Stomach (tissue), 19 donors: Measurements from ENCODE around the gene PLPPR5. TPM values are rescaled to one million over a fixed set of nuclear protein-coding genes. Genes with fewer than 3 reads are reported as not detected.
"Not testable (repeated sequence)": the region's sequence is repeated elsewhere in the genome, so short reads cannot be mapped to it uniquely, and the experiment has no call there.

Source experiments
- DNase-seq, 2 donors: peaks; one replicate each; pipeline versions ENCODE4 v3.0.0 to v3.0.0-alpha.2; 2013 to 2019
- H3K27ac ChIP-seq, 5 donors: fragments of 200-600 bp in 4 of 5; sonication (generic) in 4 of 5; one replicate each; pipeline ENCODE4 v1.5.1; 2013 to 2019; ENCODE audit warnings: mild to moderate bottlenecking in 1 of 5, moderate library complexity in 1 of 5
- H3K27me3 ChIP-seq, 3 donors: fragments of 200-600 bp; sonication (generic); one replicate each; pipeline ENCODE4 v1.5.1; 2017 to 2019; ENCODE audit warnings: mixed run types in 1 of 3
- H3K36me3 ChIP-seq, 4 donors: fragments of 200-600 bp; sonication (generic); 1 replicate in 3 of 4; 2 replicates in 1 of 4; pipeline ENCODE4 v1.5.1; 2016 to 2019
- H3K4me1 ChIP-seq, 4 donors: fragments of 200-600 bp; sonication (generic); one replicate each; pipeline ENCODE4 v1.5.1; 2016 to 2019
- H3K4me3 ChIP-seq, 4 donors: fragments of 200-600 bp; sonication (generic) in 3 of 4; one replicate each; pipeline ENCODE4 v1.5.1; 2016 to 2019; ENCODE audit warnings: mild to moderate bottlenecking in 1 of 4
- H3K9me3 ChIP-seq, 4 donors: fragments of 200-600 bp; sonication (generic); one replicate each; pipeline ENCODE4 v1.5.1; 2016 to 2019
- EP300 ChIP-seq: sonication (generic); formaldehyde crosslinking; IDR thresholded peaks from one replicate; pipeline ENCODE4 v1.6.1; 2017; ENCODE audit warnings: antibody characterized with exemption
- POLR2A ChIP-seq, 4 donors: fragments of 450-650 bp; IDR thresholded peaks; one replicate each; pipeline ENCODE4 v1.6.1; 2016; ENCODE audit warnings: antibody characterized with exemption in 4 of 4, control low read depth in 2 of 4, mild to moderate bottlenecking in 1 of 4, moderate library complexity in 1 of 4
- POLR2AphosphoS5 ChIP-seq, 3 donors: sonication (generic); formaldehyde crosslinking; IDR thresholded peaks; one replicate each; pipeline ENCODE4 v1.6.1; 2016; ENCODE audit warnings: antibody characterized with exemption in 3 of 3
- WGBS, 5 donors: extraction: QIAGEN DNeasy Blood & Tissue Kit in 3 of 5; methylation state at CpG; one replicate each; pipeline versions ENCODE4 v1.1.5 to v1.1.7; 2013 to 2018; 5-methylcytosine and 5-hydroxymethylcytosine counted together
- intact Hi-C: fragments of 100-400 bp; cut with DNase I; formaldehyde crosslinking; loops from one replicate; pipeline ENCODE4 v1.15.1; 2023; ENCODE audit warnings: low total_unique reads
- long read RNA-seq, 10 donors: transcript quantifications; one replicate each; lab custom pipeline, GENCODE V29; 2026
- polyA plus RNA-seq, 3 donors: library from polyadenylated mRNA; stranded (reverse); fragments of 200-250 nt; gene quantifications; one replicate each; pipeline ENCODE4 v1.2.3, GENCODE V29; 2013
- total RNA-seq, 5 donors: library from RNA; depleted of rRNA; stranded (reverse); fragments of >200 nt; gene quantifications; one replicate each; pipeline versions ENCODE4 v1.1.0 to v1.2.3, GENCODE V29; 2014 to 2016
- TF ChIP-seq, protein P1 (sequence below), 7 experiments: fragments of 450-650 bp in 4 of 7; fragments of 200-600 bp in 3 of 7; sonication (generic) in 3 of 7; IDR thresholded peaks; one replicate each; pipeline ENCODE4 v1.5.1; 2016 to 2019; ENCODE audit warnings: antibody characterized with exemption in 7 of 7, control low read depth in 2 of 7, mild to moderate bottlenecking in 1 of 7
- donor health status: healthy with polysubstance abuse.
- donor health status: Bipolar disorder and iron deficiency.
- donor health status: healthy.

The PLPPR5 gene, protein sequence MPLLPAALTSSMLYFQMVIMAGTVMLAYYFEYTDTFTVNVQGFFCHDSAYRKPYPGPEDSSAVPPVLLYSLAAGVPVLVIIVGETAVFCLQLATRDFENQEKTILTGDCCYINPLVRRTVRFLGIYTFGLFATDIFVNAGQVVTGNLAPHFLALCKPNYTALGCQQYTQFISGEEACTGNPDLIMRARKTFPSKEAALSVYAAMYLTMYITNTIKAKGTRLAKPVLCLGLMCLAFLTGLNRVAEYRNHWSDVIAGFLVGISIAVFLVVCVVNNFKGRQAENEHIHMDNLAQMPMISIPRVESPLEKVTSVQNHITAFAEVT
- total RNA-seq (1 to 10 TPM in 1 of 5 donors, not detected in 4; 2.0 TPM), polyA plus RNA-seq (under 1 TPM in 2 of 3 donors, not detected in 1; 0.03 to 0.15 TPM)
- long read RNA-seq, donor 1 = 0 reads
- long read RNA-seq, donor 2, partial matches to known transcripts = 0 of 2 reads
- long read RNA-seq, donor 2, other reads (novel, unspliced or antisense) = 0 of 2 reads
- long read RNA-seq, donor 3, partial matches to known transcripts = 0 of 1 reads
- long read RNA-seq, donor 3, other reads (novel, unspliced or antisense) = 0 of 1 reads
- long read RNA-seq, donor 4, full-length matches to known transcripts = 1 of 1 reads
- long read RNA-seq, donor 4, partial matches to known transcripts = 0 of 1 reads
- long read RNA-seq, donor 4, other reads (novel, unspliced or antisense) = 0 of 1 reads
- long read RNA-seq, donor 5, full-length matches to known transcripts = 4 of 4 reads
- long read RNA-seq, donor 5, partial matches to known transcripts = 0 of 4 reads
- long read RNA-seq, donor 5, other reads (novel, unspliced or antisense) = 0 of 4 reads
- long read RNA-seq, donor 6 = 0 reads
- long read RNA-seq, donor 7, partial matches to known transcripts = 0 of 2 reads
- long read RNA-seq, donor 7, other reads (novel, unspliced or antisense) = 0 of 2 reads
- long read RNA-seq, donor 8 = 0 reads
- long read RNA-seq, donor 9 = 0 reads
- long read RNA-seq, donor 10 = 0 reads

DNA sequence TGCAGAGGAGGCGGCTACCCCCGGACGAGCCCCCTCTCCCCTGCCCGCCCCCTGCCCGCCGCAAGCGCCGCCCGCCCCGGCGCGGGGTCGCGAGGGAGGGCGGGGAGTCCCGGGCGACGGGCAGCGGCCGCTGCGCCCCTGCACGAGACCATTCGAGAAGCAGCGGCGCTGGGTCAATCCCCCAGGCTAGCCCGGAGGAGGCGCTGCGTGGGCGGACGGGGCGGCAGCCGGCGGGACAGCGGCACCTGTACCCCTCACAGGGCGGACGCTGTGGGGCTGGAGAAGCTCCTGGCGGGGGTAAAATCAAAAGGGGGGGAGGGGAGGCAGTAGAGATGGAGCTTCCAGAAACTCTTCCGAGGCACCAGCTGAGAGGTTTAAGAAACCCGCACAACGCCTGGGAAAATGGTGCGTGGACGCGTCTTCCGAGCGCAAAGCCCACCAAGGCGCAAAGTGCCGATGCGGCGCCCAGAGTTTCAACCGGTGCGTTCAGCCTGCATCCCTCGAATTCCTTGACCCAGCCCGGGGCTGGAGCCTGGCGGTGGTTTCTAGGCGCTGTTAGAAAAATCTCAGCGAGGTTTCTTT, at the start of gene PLPPR5:
Gene PLPPR5 (minus strand): TSS at position 1 of the 582 bp plus-strand sequence. CDS start 190 bp downstream, outside the sequence.
- Histone ChIP-seq H3K27ac (no peak within 1 kb of the TSS), H3K9me3 (no peaks in the 10 kb centered on the region), H3K4me3 (peak within 1 kb of the TSS; percentile 35 to 55 (median 46)), H3K27me3 (peaks cover 7 to 64% (median 32%) of the 10 kb centered on the region in 3 donors), H3K4me1 (peaks cover 11 to 18% (median 16%) of the 10 kb centered on the region in 4 donors), H3K36me3 (no peaks in the 10 kb centered on the region)
- no peak for TF ChIP-seq POLR2A (IDR thresholded peaks at IDR 0.05)
- TF ChIP-seq POLR2AphosphoS5 (IDR thresholded peaks at IDR 0.05) = no peak
- TF ChIP-seq EP300 = no peak
- TF ChIP-seq, protein P1, sequence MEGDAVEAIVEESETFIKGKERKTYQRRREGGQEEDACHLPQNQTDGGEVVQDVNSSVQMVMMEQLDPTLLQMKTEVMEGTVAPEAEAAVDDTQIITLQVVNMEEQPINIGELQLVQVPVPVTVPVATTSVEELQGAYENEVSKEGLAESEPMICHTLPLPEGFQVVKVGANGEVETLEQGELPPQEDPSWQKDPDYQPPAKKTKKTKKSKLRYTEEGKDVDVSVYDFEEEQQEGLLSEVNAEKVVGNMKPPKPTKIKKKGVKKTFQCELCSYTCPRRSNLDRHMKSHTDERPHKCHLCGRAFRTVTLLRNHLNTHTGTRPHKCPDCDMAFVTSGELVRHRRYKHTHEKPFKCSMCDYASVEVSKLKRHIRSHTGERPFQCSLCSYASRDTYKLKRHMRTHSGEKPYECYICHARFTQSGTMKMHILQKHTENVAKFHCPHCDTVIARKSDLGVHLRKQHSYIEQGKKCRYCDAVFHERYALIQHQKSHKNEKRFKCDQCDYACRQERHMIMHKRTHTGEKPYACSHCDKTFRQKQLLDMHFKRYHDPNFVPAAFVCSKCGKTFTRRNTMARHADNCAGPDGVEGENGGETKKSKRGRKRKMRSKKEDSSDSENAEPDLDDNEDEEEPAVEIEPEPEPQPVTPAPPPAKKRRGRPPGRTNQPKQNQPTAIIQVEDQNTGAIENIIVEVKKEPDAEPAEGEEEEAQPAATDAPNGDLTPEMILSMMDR (IDR thresholded peaks at IDR 0.05) = no peak
- DNase-seq = peak in 1 of 2 donors; percentile 58
- 1 to 3% (median 2%) methylated on average over 27 to 56 of the region's 56 CpGs for WGBS, 5 donors
- intact Hi-C loops = no loop called here

DNA sequence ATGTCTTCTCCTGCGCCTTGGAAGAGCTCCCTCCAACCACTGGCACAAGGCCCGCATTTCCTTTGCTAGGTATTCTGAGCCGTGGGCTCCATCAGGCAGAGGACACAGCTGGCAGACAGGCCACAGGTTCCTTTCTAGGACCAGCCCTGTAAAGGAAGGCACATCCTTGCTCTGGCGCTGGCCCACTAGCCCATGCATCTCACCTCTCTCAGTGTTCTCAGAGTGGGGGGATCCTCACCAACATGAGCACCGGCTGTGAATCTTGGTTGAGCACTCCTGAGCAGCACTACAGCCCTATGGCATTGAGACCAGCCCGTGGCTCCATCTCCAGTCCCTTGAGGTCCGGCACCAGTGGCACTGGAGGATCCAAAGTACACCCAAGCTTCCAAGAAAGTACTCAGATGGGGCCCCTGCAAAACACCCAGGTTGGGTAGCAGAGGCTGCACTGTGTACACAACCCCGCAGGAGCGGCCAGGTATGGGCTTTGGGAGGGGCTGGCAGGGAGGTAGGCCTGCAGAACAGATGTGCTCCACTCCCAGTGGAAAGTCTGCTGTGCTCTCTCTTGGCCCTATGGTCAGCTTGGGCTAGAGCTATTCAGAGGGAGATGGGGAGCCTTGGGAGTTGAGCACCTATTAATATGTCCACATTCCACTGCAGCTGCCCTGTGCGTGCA, 47.1 kb upstream of the PLPPR5 start:
- Histone ChIP-seq H3K4me1 (no peaks in the 10 kb centered on the region), H3K9me3 (no peaks in the 10 kb centered on the region), H3K27ac (no peak overlapping the region), H3K4me3 (no peak overlapping the region), H3K36me3 (no peaks in the 10 kb centered on the region), H3K27me3 (no peaks in the 10 kb centered on the region)
- 68 to 91% (median 85%) methylated on average over 7 to 10 of the region's 10 CpGs for WGBS, 5 donors
- intact Hi-C loops = no loop called here
- TF ChIP-seq POLR2AphosphoS5 (IDR thresholded peaks at IDR 0.05) (no peak), POLR2A (IDR thresholded peaks at IDR 0.05) (no peak), EP300 (no peak)
- TF ChIP-seq, protein P1 (IDR thresholded peaks at IDR 0.05) = no peak
- DNase-seq = no peak

DNA sequence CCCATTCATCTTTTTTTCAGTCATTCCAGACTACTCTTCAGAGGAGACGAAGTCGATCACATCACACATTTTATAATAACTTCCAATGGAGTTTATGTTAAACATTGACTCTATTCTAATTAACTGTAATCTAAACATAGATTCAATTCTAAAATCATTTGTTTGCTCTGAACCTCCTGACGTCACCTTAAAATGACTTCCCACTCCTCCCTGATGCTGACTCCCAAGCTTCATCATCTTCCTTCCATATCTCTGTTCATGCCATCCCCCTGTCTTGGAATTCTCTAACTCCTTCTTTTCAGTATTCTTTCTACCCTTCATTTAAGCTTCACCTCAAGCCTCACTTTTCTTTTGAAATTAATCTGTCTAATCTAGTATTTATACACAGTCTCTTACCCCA, 45.1 kb upstream of the PLPPR5 start:
- Histone ChIP-seq H3K27ac (no peak overlapping the region), H3K27me3 (no peaks in the 10 kb centered on the region), H3K9me3 (peaks cover 0 to 2% (median under 1%) of the 10 kb centered on the region in 4 donors), H3K36me3 (no peaks in the 10 kb centered on the region), H3K4me3 (no peak overlapping the region), H3K4me1 (no peaks in the 10 kb centered on the region)
- TF ChIP-seq EP300 (no peak), POLR2A (IDR thresholded peaks at IDR 0.05) (no peak), POLR2AphosphoS5 (IDR thresholded peaks at IDR 0.05) (no peak)
- TF ChIP-seq, protein P1 (IDR thresholded peaks at IDR 0.05) = no peak
- 69 to 81% (median 74%) methylated on average over 3 of the region's 3 CpGs for WGBS, 5 donors
- intact Hi-C loops = no loop called here
- DNase-seq = no peak

DNA sequence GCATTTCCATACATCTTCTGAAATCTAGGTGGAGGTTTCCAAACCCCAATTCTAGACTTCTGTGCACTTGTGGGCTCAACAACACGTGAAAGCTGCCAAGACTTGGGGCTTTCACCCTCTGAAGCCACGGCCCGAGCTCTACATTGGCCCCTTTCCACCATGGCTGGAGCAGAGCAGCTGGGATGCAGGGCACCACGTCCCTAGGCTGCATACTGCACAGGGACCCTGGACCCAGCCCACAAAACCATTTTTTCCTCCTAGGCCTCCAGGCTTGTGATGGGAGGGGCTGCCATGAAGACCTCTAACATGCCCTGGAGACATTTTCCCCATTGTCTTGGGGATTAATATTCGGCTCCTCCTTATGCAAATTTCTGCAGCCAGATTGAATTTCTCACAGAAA, 32.1 kb upstream of the PLPPR5 start:
- 62 to 83% (median 71%) methylated on average over 5 of the region's 5 CpGs for WGBS, 5 donors
- H3K36me3 ChIP-seq, H3K4me1 ChIP-seq, H3K27me3 ChIP-seq, H3K4me3 ChIP-seq, DNase-seq, H3K27ac ChIP-seq, intact Hi-C loops: not testable (repeated sequence)
- H3K9me3 ChIP-seq = peaks cover 0 to 59% (median 40%) of the 10 kb centered on the region in 4 donors
